Mesendoderm (in vitro differentiated cells): ENCODE data around the gene ERCC1.

Experiments
- DNase-seq: peaks from one replicate; pipeline ENCODE4 v3.0.0; 2013
- H2AK5ac ChIP-seq: 2 replicates; pipeline ENCODE4 v1.6.1; 2013; ENCODE audit warnings: low read length, inconsistent platforms
- H2BK120ac ChIP-seq: 2 replicates; pipeline ENCODE4 v1.6.1; 2013; ENCODE audit warnings: low read depth, mild to moderate bottlenecking, low read length, moderate library complexity, mixed read lengths
- H2BK15ac ChIP-seq: replicated peaks from 2 replicates; pipeline ENCODE4 v1.6.1; 2013; ENCODE audit warnings: low read depth, mild to moderate bottlenecking, moderate library complexity
- H2BK5ac ChIP-seq: 2 replicates; pipeline ENCODE4 v1.6.1; 2013; ENCODE audit warnings: low read length, inconsistent platforms
- H3K18ac ChIP-seq: 2 replicates; pipeline ENCODE4 v1.6.1; 2013; ENCODE audit warnings: mild to moderate bottlenecking, low read length, mixed read lengths
- H3K23ac ChIP-seq: one replicate; pipeline ENCODE4 v1.6.1; 2013; ENCODE audit warnings: low read length
- H3K27ac ChIP-seq: 2 replicates; pipeline ENCODE4 v1.5.1; 2013; ENCODE audit warnings: low read depth, mild to moderate bottlenecking, inconsistent platforms, low read length, moderate library complexity
- H3K27me3 ChIP-seq: 2 replicates; pipeline ENCODE4 v1.6.1; 2013; ENCODE audit warnings: low read length, control low read depth, mild to moderate bottlenecking, inconsistent platforms; ENCODE audit not compliant: insufficient read depth, poor library complexity
- H3K36me3 ChIP-seq: 2 replicates; pipeline ENCODE4 v1.6.1; 2013; ENCODE audit warnings: low read length, inconsistent platforms; ENCODE audit not compliant: control insufficient read depth, insufficient read depth
- H3K4ac ChIP-seq: one replicate; pipeline ENCODE4 v1.6.1; 2013; ENCODE audit warnings: low read depth, mild to moderate bottlenecking, low read length, moderate library complexity
- H3K4me1 ChIP-seq: 2 replicates; pipeline ENCODE4 v1.6.1; 2013; ENCODE audit warnings: low read depth, low read length, inconsistent platforms; ENCODE audit not compliant: control insufficient read depth
- H3K4me2 ChIP-seq: 2 replicates; pipeline ENCODE4 v1.6.1; 2013; ENCODE audit warnings: low read length
- H3K4me3 ChIP-seq: 2 replicates; pipeline ENCODE4 v1.5.1; 2013; ENCODE audit warnings: mild to moderate bottlenecking, low read length
- H3K56ac ChIP-seq: one replicate; pipeline ENCODE4 v1.6.1; 2013; ENCODE audit warnings: low read length
- H3K79me1 ChIP-seq: 2 replicates; pipeline ENCODE4 v1.6.1; 2013; ENCODE audit warnings: low read length, inconsistent platforms
- H3K79me2 ChIP-seq: 2 replicates; pipeline ENCODE4 v1.6.1; 2013; ENCODE audit warnings: mild to moderate bottlenecking, low read length; ENCODE audit not compliant: control insufficient read depth, insufficient read depth
- H3K9ac ChIP-seq: 2 replicates; pipeline ENCODE4 v1.6.1; 2013; ENCODE audit warnings: low read length, inconsistent platforms
- H4K5ac ChIP-seq: one replicate; pipeline ENCODE4 v1.6.1; 2013; ENCODE audit warnings: low read length
- H4K8ac ChIP-seq: one replicate; pipeline ENCODE4 v1.6.1; 2013; ENCODE audit warnings: low read depth, mild to moderate bottlenecking, control low read depth, low read length, moderate library complexity
- WGBS: extraction: QIAGEN DNeasy Blood & Tissue Kit; methylation state at CpG from one replicate; pipeline ENCODE4 v1.1.7; 2013; ENCODE audit warnings: low lambda C conversion rate, missing lambda C conversion rate; ENCODE audit not compliant: insufficient coverage; ENCODE audit errors: extremely low coverage; 5-methylcytosine and 5-hydroxymethylcytosine counted together

Gene ERCC1

DNA sequence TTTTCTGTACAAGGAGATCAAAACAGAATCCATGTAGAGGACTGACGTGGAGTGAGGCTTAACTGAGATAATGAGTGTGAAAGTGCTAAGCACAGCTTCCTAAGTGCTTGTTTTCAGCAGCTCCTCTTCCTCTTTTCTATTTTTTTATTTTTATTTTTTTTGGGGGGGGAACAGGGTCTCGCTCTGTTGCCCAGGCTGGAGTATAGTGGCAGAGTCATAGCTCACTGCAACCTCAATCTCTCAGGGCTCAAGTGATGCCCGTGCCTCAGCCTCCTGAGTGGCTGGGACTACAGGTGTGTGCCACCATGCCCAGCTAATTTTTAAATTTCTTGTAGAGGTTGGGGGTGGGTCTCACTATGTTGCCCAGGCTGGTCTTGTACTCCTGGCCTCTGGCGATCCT is 38.5 kb upstream of the ERCC1 start:
- no peak for DNase-seq
- no peak overlapping the region for H4K5ac ChIP-seq
- H4K8ac ChIP-seq = no peak overlapping the region
- no peak overlapping the region for H2BK120ac ChIP-seq
- no peaks in the 10 kb centered on the region for H3K36me3 ChIP-seq
- no peak overlapping the region for H2AK5ac ChIP-seq
- no peaks in the 10 kb centered on the region for H3K27me3 ChIP-seq
- no peak overlapping the region for H3K23ac ChIP-seq
- H2BK5ac ChIP-seq = no peak overlapping the region
- H3K9ac ChIP-seq = no peak overlapping the region
- H3K27ac ChIP-seq = no peak overlapping the region
- H2BK15ac ChIP-seq = no peak overlapping the region
- H3K56ac ChIP-seq = no peak overlapping the region
- H3K79me2 ChIP-seq = no peaks in the 10 kb centered on the region
- no peak overlapping the region for H3K4ac ChIP-seq
- H3K4me2 ChIP-seq = no peak overlapping the region
- WGBS = no CpG with 5 or more reads among the region's 4 CpGs
- H3K4me1 ChIP-seq = peaks cover under 1% of the 10 kb centered on the region
- no peak overlapping the region for H3K4me3 ChIP-seq
- no peak overlapping the region for H3K18ac ChIP-seq
- no peaks in the 10 kb centered on the region for H3K79me1 ChIP-seq

DNA sequence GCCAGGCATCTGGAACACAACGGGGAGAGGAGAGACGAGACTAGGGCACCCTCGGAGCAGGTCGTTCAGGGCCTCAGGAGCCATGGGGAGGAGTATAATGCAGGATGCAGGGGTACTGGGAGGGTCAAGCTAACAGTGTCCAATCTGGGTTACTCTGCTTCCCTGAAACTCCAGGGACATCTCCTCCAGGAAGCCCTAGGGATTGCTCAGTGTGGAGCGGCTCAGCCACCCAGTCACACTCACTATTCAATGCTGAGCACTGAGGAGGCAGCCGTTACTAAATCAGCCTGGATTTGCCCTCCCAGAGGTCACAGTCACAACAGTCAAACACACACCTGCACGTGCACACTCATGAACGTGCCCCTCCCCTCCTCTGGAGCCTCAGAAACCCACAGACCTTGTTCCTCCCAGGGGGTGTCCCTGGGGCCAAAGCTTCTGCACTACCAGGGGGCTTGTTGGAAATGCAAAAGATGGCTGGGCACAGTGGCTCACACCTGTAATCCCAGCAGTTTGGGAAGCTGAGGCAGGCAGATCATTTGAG is 37.2 kb upstream of the ERCC1 start:
- no peaks in the 10 kb centered on the region for H3K4me1 ChIP-seq
- no peak overlapping the region for H2BK15ac ChIP-seq
- H3K27ac ChIP-seq = no peak overlapping the region
- no peak overlapping the region for H3K4me3 ChIP-seq
- H3K18ac ChIP-seq = no peak overlapping the region
- no peaks in the 10 kb centered on the region for H3K79me2 ChIP-seq
- no peak for DNase-seq
- no peak overlapping the region for H3K23ac ChIP-seq
- no peak overlapping the region for H2AK5ac ChIP-seq
- H3K36me3 ChIP-seq = no peaks in the 10 kb centered on the region
- no peaks in the 10 kb centered on the region for H3K79me1 ChIP-seq
- H3K27me3 ChIP-seq = no peaks in the 10 kb centered on the region
- WGBS = no CpG with 5 or more reads among the region's 8 CpGs
- H2BK120ac ChIP-seq = no peak overlapping the region
- H2BK5ac ChIP-seq = no peak overlapping the region
- no peak overlapping the region for H3K56ac ChIP-seq
- H3K9ac ChIP-seq = no peak overlapping the region
- no peak overlapping the region for H4K8ac ChIP-seq
- H3K4me2 ChIP-seq = no peak overlapping the region
- no peak overlapping the region for H3K4ac ChIP-seq
- H4K5ac ChIP-seq = no peak overlapping the region

DNA sequence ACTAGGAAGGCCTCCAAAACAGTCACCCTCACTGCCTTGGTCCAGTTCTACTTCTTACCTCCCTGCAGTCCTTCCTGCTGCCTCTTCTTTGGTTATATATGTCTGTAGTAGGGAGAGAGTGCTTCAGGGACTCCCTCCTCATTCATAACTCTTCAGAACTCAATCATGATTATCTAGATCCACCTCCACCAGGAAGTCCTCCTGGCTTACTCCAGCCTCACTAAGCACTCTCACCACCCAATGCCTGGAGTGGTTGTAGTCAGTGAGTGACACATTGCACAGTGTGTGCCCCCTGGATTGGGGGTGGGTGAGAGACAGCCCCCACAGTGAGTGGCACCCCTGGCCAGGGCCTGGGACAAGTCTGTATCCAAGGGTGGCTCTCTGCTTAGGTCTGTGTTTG is 34.1 kb upstream of the ERCC1 start:
- no peak overlapping the region for H2BK120ac ChIP-seq
- H3K4ac ChIP-seq = no peak overlapping the region
- H2BK15ac ChIP-seq = no peak overlapping the region
- no peak overlapping the region for H2AK5ac ChIP-seq
- H3K27me3 ChIP-seq = no peaks in the 10 kb centered on the region
- no peak overlapping the region for H4K5ac ChIP-seq
- no peak overlapping the region for H3K4me3 ChIP-seq
- H3K4me1 ChIP-seq = no peaks in the 10 kb centered on the region
- H3K18ac ChIP-seq = no peak overlapping the region
- H3K27ac ChIP-seq = no peak overlapping the region
- no peak overlapping the region for H3K9ac ChIP-seq
- no peak overlapping the region for H3K4me2 ChIP-seq
- no peak overlapping the region for H3K56ac ChIP-seq
- no peak for DNase-seq
- H3K79me2 ChIP-seq = no peaks in the 10 kb centered on the region
- H3K36me3 ChIP-seq = no peaks in the 10 kb centered on the region
- H3K79me1 ChIP-seq = no peaks in the 10 kb centered on the region
- H4K8ac ChIP-seq = no peak overlapping the region
- H2BK5ac ChIP-seq = no peak overlapping the region
- no peak overlapping the region for H3K23ac ChIP-seq

DNA sequence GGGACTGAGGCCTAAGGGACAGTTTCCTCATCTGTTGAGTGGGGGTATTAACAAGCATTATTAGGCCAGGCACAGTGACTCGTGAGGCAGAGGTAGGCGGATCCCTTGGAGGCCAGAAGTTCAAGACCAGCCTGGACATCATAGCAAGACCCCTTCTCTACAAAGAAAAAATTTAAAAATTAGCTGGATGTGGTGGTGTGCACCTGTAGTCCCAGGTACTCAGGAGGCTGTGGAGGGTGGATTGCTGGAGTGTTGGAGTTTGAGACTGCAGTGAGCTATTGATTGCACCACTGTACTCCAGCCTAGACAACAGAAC is 32.7 kb upstream of the ERCC1 start:
- H3K4me3 ChIP-seq = no peak overlapping the region
- no peaks in the 10 kb centered on the region for H3K4me1 ChIP-seq
- no peak overlapping the region for H2BK15ac ChIP-seq
- H3K79me2 ChIP-seq = no peaks in the 10 kb centered on the region
- H3K36me3 ChIP-seq = no peaks in the 10 kb centered on the region
- no peaks in the 10 kb centered on the region for H3K79me1 ChIP-seq
- H4K8ac ChIP-seq = no peak overlapping the region
- H2BK5ac ChIP-seq = no peak overlapping the region
- H2AK5ac ChIP-seq = no peak overlapping the region
- H3K4me2 ChIP-seq = no peak overlapping the region
- no peak overlapping the region for H4K5ac ChIP-seq
- H3K27ac ChIP-seq = no peak overlapping the region
- no peak overlapping the region for H3K4ac ChIP-seq
- no peak overlapping the region for H3K23ac ChIP-seq
- H3K9ac ChIP-seq = no peak overlapping the region
- H3K56ac ChIP-seq = peak overlapping the region; percentile 70
- no peak overlapping the region for H3K18ac ChIP-seq
- WGBS = no CpG with 5 or more reads among the region's 2 CpGs
- no peak for DNase-seq
- H2BK120ac ChIP-seq = no peak overlapping the region
- no peaks in the 10 kb centered on the region for H3K27me3 ChIP-seq

DNA sequence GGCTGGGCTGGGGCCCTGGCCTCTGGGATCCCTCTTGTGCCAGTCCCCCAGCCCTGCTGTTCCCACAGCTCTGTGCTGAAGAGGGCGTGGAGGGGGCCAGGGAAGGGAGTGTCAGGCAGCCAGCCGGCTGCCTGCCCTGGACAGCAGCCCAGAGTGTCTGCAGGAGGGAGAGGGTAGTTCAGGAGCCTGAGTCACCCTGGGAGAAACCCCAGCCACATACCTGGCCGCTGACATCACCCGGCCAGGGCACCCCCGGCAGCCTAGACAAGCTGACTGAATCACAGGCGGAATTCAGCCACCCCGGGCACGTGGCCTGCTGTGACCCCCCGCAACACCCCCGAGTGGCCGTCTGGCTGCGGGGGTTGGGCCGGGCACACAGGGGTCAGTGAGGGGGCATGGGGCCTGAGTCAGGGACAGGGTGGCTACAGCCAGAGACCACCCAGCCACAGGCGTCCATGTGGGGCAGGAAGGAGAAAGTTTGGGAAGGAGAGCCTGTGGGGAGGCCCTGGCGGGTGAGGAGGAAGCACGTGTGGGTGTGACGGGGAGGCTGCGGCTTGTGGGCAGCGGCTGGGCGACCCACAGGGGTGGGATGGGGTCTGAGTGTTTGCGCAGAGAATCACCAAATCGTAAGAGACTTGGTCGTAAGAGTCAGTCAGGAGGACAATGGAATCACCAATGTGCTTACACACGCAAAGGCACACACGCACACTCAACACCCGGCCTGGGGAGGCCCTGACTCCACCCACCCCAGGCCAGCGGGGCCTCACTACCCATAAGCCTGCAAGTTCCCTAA is 32.2 kb upstream of the ERCC1 start:
- Histone ChIP-seq H3K4ac (peak overlapping the region; percentile 41), H3K36me3 (no peaks in the 10 kb centered on the region), H3K56ac (peak overlapping the region; percentile 70), H2AK5ac (no peak overlapping the region), H3K4me1 (no peaks in the 10 kb centered on the region), H3K4me3 (no peak overlapping the region), H3K27me3 (no peaks in the 10 kb centered on the region), H2BK15ac (no peak overlapping the region), H3K27ac (peak overlapping the region; percentile 47), H3K9ac (peak overlapping the region; percentile 21), H3K79me1 (no peaks in the 10 kb centered on the region), H2BK5ac (no peak overlapping the region), H3K79me2 (no peaks in the 10 kb centered on the region), H3K18ac (peak overlapping the region; percentile 62), H4K5ac (no peak overlapping the region), H4K8ac (no peak overlapping the region), H3K4me2 (no peak overlapping the region), H3K23ac (no peak overlapping the region), H2BK120ac (peak overlapping the region; percentile 14)
- no CpG with 5 or more reads among the region's 27 CpGs for WGBS
- DNase-seq = peak; percentile 99

DNA sequence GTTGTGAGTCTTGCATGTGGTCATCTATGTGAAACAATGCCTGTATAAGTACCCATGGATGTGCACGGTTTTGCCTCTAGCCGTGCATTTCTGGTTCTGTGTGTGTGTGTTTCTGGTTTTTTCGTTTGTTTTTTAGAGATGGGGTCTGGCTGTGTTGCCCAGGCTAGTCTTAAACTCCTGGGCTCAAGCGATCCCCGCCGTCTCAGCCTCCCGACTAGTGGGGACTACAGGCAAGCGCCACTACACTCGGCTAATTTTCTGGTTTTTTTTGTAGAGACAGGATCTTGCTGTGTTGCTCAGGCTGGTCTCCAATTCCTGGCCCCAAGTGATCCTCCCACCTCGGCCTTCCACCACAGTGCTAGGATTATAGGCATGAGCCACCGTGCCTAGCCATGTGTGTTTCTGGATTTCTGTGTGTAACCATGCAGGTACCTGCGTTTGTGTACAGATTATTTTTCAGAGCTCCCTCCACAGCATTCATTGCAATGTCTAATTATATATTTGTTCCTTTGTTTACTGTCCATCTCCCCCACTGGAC is 28.2 kb upstream of the ERCC1 start:
- Histone ChIP-seq H3K4ac (no peak overlapping the region), H3K4me3 (no peak overlapping the region), H3K18ac (no peak overlapping the region), H4K8ac (no peak overlapping the region), H3K79me1 (no peaks in the 10 kb centered on the region), H4K5ac (no peak overlapping the region), H3K79me2 (no peaks in the 10 kb centered on the region), H3K4me1 (no peaks in the 10 kb centered on the region), H2BK5ac (no peak overlapping the region), H2AK5ac (no peak overlapping the region), H3K23ac (no peak overlapping the region), H2BK15ac (no peak overlapping the region), H3K36me3 (no peaks in the 10 kb centered on the region), H3K4me2 (no peak overlapping the region), H3K56ac (no peak overlapping the region), H3K27ac (no peak overlapping the region), H2BK120ac (no peak overlapping the region), H3K9ac (no peak overlapping the region), H3K27me3 (no peaks in the 10 kb centered on the region)
- no CpG with 5 or more reads among the region's 12 CpGs for WGBS
- no peak for DNase-seq
